BE2C (cell line): Measurements from ENCODE around the gene PRKN.

ENCODE experiments used
- DNase-seq: peaks from one replicate; pipeline ENCODE4 v3.0.0-alpha.2; 2020
- H3K27me3 ChIP-seq: fragments of 250-450 bp; sonication (Bioruptor Pico); 2 replicates; pipeline ENCODE4 v1.5.1; 2020; ENCODE audit warnings: mild to moderate bottlenecking
- H3K36me3 ChIP-seq: fragments of 250-450 bp; sonication (Bioruptor Pico); 2 replicates; pipeline ENCODE4 v1.5.1; 2020; ENCODE audit warnings: mild to moderate bottlenecking
- H3K4me1 ChIP-seq: fragments of 250-450 bp; sonication (Bioruptor Pico); 2 replicates; pipeline ENCODE4 v1.5.1; 2020
- H3K4me3 ChIP-seq: 2 replicates; pipeline ENCODE4 v1.5.1; 2011; ENCODE audit warnings: low read depth, low read length
- H3K9me3 ChIP-seq: fragments of 250-450 bp; sonication (Bioruptor Pico); 2 replicates; pipeline ENCODE4 v1.5.1; 2020
- TF ChIP-seq, protein P1 (sequence below): IDR thresholded peaks from 2 replicates; pipeline ENCODE4 v1.5.1; 2012; ENCODE audit warnings: mild to moderate bottlenecking, low read depth, low read length

The PRKN gene

GRCh38 chr6:162149786-162150185 is 577.8 kb downstream of the PRKN start:
- H3K4me3 ChIP-seq, result no peak overlapping the region

DNA sequence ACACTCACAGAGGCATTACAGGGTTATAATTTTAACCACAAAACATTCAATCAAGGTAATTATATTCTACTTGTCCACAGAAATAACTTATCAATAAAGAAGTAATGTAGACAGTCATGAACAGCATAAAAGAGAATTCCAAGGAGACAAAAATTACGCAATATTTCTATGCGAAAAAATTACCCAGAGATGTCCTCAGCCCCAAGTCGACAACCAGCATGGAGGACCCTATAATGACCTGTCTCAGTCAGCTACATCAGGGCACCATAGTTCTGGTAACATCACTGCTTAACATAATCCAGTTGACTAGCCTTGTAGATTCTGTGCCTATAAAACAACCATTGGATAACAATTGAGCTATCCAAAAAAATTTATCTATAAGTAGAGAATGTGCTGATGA is 579.8 kb downstream of the PRKN start:
- Histone ChIP-seq H3K27me3 (no peaks in the 10 kb centered on the region), H3K9me3 (no peaks in the 10 kb centered on the region), H3K4me1 (no peaks in the 10 kb centered on the region), H3K4me3 (no peak overlapping the region), H3K36me3 (no peaks in the 10 kb centered on the region)
- TF ChIP-seq, protein P1, sequence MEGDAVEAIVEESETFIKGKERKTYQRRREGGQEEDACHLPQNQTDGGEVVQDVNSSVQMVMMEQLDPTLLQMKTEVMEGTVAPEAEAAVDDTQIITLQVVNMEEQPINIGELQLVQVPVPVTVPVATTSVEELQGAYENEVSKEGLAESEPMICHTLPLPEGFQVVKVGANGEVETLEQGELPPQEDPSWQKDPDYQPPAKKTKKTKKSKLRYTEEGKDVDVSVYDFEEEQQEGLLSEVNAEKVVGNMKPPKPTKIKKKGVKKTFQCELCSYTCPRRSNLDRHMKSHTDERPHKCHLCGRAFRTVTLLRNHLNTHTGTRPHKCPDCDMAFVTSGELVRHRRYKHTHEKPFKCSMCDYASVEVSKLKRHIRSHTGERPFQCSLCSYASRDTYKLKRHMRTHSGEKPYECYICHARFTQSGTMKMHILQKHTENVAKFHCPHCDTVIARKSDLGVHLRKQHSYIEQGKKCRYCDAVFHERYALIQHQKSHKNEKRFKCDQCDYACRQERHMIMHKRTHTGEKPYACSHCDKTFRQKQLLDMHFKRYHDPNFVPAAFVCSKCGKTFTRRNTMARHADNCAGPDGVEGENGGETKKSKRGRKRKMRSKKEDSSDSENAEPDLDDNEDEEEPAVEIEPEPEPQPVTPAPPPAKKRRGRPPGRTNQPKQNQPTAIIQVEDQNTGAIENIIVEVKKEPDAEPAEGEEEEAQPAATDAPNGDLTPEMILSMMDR, result no peak
- no peak for DNase-seq

More at GRCh38 chr6:162149786-162150185, 577.8 kb downstream of the PRKN start:
- TF ChIP-seq, protein P1, result no peak
- no peaks in the 10 kb centered on the region for H3K36me3 ChIP-seq
- H3K4me1 ChIP-seq, result no peaks in the 10 kb centered on the region
- no peaks in the 10 kb centered on the region for H3K27me3 ChIP-seq
- DNase-seq, result no peak
- H3K9me3 ChIP-seq, result no peaks in the 10 kb centered on the region

DNA sequence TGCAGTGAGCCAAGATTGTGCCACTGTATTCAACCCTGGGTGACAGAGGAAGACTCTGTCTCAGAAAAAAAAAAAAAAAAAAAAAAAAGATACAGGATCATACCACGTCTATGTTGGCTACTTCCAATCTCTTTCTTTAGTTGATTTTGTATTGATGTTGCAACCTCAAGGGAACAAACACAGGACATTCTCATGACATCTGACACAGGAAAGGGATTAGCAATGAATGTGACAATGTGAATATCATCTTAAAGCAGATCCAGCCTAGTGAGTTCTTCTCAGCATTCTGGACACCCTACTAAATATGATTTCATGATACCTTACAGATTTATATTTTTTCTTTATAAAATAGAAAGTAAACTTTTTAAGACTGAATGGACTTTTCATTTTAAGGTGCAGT is 580.3 kb downstream of the PRKN start:
- DNase-seq, result no peak
- Histone ChIP-seq H3K36me3 (no peaks in the 10 kb centered on the region), H3K27me3 (no peaks in the 10 kb centered on the region), H3K4me1 (no peaks in the 10 kb centered on the region), H3K4me3 (no peak overlapping the region), H3K9me3 (no peaks in the 10 kb centered on the region)
- TF ChIP-seq, protein P1, result no peak

DNA sequence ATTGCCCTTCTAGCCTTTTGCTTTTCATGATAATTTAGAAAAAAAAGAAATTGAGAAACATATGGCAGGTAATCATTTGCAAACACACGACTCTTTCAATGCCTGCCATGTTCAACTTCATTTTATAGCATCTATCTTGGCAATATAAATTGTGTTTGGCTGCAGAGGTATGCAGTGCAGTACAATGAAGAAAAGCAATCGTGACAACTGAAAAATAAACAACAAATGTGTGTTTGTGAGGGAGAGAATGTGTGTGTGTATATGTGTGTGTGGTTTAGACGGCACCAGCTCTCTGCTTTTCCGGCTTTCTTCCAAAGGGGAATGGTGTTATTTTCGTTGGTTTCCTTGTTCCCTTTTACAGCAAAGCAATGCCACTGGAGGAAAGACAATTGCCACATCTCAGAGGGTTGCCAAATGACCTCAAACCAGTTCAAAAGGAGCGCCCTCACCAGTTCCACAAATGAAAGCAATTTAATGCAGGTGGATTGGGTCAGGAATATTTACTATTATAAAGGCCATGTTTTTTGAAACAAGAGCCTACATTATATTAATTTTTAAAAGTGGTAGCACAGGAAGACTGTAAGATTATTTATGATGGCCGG is 587.2 kb downstream of the PRKN start:
- TF ChIP-seq, protein P1, result no peak
- no peaks in the 10 kb centered on the region for H3K4me1 ChIP-seq
- no peaks in the 10 kb centered on the region for H3K36me3 ChIP-seq
- DNase-seq, result no peak
- no peak overlapping the region for H3K4me3 ChIP-seq
- H3K9me3 ChIP-seq, result no peaks in the 10 kb centered on the region
- H3K27me3 ChIP-seq, result no peaks in the 10 kb centered on the region

- Histone ChIP-seq H3K9me3 (no peaks in the 10 kb centered on the region), H3K4me1 (no peaks in the 10 kb centered on the region), H3K4me3 (no peak overlapping the region), H3K27me3 (no peaks in the 10 kb centered on the region), H3K36me3 (no peaks in the 10 kb centered on the region)
- no peak for DNase-seq
- TF ChIP-seq, protein P1, result no peak
These were observed 601.9 kb downstream of the PRKN start for GRCh38 chr6:162125659-162126058.

- Histone ChIP-seq H3K27me3 (no peaks in the 10 kb centered on the region), H3K36me3 (no peaks in the 10 kb centered on the region), H3K4me1 (no peaks in the 10 kb centered on the region), H3K4me3 (no peak overlapping the region), H3K9me3 (no peaks in the 10 kb centered on the region)
- no peak for DNase-seq
- TF ChIP-seq, protein P1, result no peak
These were observed 602.7 kb downstream of the PRKN start for GRCh38 chr6:162124710-162125435.
